GM18505 (cell line): ENCODE measurements around the gene PLCL2.

Source experiments
- ATAC-seq: cut with Tn5 transposase; IDR thresholded peaks from one replicate; pipeline ENCODE4 v1.9.1; 2021; ENCODE audit not compliant: unreplicated experiment
- POLR2A ChIP-seq: IDR thresholded peaks from 4 replicates; pipeline ENCODE4 v1.6.1; 2011; ENCODE audit warnings: borderline replicate concordance; ENCODE audit not compliant: insufficient read depth, insufficient read length; ENCODE audit errors: extremely low read depth

PLCL2 gene

DNA sequence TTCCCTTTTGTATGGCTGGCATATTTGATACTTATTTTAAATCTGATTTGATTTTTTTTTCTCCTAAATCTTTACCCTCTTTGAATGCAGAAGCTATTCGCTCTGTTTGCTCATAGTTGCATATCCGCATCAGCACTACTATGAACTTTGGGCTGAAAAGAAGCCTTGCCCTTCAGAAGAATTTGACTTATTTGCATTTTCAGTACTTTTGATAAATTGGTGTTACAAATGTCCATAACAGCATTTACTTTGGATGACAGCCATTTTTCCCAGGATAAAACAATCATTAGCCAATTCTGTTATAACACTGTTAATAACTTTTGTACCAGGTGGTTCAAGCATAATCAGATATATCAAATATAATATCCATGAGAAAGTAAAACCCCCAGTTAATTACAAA lies 129.5 kb downstream of the PLCL2 start:
- no peak for ATAC-seq
- no peak for TF ChIP-seq POLR2A

DNA sequence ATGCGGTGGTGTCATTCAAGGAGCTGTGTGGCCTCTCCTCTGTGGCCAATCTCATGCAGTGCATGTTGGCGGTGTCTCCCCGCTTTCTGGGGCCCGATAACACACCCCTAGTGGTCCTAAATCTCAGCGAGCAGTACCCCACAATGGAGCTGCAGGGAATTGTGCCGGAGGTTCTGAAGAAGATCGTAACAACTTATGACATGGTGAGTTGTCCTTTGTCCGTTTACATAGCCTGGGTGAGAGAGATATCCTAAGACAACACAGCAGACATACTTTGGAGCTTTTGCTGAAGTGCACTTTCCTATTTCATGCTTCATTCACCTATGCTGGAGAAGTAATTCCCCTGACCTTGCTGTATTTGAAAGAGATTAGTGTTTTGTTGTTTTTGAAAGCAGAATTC lies 130.0 kb downstream of the PLCL2 start:
- no peak for TF ChIP-seq POLR2A
- ATAC-seq = no peak

DNA sequence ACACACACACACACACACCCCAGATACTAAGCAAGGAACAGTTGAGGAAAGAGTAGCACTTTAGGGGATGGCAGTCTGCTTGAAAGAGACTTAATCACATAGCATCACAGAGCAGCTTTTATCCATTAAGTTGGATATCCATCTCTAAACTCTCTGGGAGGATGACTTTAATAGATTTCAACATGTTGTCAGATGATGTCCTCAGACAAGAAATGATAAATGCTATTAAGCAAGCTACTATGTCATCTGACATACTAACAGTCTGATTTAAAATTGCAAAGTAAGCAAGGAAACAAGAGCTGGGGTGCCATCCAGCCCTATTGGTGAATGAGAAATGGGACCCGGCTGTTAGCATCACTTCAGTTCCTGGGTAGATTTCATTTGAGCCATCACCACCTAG lies 136.9 kb downstream of the PLCL2 start:
- TF ChIP-seq POLR2A = no peak
- no peak for ATAC-seq

DNA sequence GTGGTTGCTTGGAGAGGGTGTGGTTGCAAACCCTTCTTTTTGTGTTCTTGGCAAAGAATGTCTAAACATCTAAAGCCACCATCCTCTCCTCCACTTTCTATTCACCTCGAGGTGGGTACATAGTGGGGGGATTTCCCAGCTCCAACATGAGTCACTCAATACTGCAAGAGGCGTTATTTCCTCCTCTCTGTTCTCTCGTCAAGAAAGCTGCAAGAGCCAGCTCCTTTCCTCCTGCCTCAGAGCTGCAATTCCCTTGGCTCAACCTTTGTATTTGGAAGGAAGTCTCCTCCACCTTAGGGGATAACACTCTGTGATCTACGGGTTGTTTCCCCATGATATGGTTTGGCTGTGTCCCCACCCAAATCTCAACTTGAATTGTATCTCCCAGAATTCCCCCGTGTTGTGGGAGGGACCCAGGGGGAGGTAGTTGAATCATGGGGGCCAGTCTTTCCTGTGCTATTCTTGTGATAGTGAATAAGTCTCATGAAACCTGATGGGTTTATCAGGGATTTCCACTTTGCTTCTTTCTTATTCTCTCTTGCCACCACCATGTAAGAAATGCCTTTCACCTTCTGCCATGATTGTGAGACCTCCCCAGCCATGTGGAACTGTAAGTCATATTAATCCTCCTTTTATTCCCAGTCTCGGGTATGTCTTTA lies 138.4 kb downstream of the PLCL2 start:
- ATAC-seq = peak; percentile 90
- no peak for TF ChIP-seq POLR2A

DNA sequence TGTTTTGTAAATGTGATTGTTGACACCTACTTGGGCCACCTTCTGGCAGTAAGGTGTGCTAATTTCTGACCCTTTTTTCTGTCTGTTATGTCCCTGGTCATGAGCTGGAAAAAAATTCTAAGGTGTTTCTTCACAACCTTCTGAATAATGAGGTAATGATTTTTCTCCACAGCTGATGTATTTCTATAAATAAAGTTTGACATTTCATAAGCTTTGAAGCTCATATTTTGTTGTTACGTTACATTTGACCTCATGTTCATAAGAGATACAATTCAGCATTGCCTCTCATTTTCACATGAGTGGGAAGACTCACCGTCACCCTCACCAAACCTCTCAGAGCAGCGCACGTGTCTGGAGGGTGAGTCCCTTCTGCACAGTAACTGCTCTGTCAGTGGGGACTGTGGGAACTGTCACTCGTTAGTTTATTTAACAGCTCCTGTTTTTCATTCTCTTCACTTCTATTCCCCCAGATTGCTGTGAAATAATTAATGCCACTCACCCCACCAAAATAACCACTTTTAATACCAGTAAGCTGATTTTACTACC lies 140.9 kb downstream of the PLCL2 start:
- no peak for TF ChIP-seq POLR2A
- no peak for ATAC-seq

DNA sequence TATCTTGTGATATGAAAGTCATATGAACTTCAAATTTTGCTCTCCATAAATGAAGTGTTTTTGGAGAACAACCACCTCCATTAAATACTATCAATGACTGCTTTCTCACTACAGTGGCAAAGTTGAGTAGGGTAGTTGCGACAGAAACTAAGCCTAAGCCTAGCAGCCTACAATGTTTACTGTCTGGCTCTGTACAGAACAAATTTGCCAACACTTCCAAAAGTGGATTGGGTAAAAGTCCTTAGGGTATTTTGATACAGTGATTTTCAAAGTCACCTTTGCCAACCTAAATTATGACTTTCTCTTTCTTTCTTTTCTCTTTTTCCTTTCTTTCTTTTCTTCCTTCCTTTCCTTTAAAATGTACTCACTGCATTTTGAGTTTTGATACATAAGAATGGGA lies 142.6 kb downstream of the PLCL2 start:
- no peak for TF ChIP-seq POLR2A
- no peak for ATAC-seq

DNA sequence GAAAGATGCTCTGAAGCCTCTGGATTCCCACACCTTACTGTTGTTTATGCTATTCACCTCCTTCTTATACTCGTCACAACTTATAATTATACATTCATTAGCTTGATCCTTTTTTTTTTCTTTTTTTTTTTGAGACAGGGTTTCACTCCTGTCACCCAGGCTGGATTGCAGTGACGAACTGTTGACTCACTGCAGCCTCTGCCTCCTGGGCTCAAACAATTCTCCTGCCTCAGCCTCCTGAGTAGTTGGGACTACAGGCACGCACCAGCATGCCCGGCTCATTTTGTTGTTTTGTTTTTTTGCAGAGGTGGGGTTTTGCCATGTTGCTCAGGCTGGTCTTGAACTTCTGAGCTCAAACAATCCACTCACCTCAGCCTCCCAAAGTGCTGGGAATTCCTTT lies 143.6 kb downstream of the PLCL2 start:
- ATAC-seq = no peak

DNA sequence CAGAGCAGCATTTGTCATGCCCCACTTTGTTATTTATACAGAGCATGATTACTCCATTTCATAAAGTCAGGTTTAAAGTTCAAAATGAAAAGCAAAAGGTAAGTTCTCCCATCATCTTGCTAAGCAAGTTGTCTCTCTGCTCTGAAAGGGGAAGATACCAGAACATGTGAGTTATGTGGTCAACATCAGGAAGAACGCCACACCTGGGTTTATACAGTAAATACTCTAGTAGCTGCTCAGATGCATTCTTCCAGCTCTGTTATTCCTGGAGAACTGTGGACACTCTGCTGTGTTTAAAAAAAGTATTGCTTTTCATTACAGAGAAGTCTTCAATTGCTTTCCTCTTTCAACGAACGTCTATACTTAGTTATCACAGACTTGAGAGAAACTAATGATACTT lies 145.7 kb downstream of the PLCL2 start:
- ATAC-seq = no peak
- TF ChIP-seq POLR2A = no peak

More for the DNA sequence above, 143.6 kb downstream of the PLCL2 start:
- no peak for TF ChIP-seq POLR2A

DNA sequence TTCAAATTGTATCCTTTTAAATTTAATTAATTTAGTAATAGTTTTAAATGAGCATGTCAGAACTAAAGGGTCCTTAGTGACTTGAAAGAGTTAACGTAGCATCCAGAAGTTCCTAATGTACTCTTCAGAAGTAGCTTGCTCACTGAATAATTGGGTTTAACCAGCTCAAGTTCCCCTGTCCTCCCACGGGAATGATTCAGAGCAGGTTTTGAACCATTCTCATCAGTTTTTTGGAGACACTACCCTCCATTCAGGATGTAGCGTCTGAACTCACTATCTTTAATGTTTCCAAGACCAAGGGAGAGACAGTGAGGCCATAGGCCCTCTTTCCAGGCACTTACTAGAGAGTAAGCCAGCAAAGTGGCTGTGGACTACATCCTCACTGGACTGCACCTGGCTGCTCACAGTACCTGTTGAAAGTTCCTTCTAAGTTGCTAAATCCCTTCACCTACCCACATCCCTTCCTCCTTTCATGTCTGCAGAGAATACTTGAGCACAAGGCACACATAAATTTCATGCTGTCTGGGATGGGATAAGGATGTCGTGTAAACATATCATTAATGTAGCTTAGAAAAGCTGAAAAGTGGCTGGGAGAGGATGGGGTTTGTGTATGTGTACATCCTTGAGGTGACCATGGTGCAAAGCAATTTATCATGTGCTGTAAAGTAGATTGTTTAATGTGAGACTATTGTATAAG lies 146.3 kb downstream of the PLCL2 start:
- ATAC-seq = no peak
- TF ChIP-seq POLR2A = no peak

DNA sequence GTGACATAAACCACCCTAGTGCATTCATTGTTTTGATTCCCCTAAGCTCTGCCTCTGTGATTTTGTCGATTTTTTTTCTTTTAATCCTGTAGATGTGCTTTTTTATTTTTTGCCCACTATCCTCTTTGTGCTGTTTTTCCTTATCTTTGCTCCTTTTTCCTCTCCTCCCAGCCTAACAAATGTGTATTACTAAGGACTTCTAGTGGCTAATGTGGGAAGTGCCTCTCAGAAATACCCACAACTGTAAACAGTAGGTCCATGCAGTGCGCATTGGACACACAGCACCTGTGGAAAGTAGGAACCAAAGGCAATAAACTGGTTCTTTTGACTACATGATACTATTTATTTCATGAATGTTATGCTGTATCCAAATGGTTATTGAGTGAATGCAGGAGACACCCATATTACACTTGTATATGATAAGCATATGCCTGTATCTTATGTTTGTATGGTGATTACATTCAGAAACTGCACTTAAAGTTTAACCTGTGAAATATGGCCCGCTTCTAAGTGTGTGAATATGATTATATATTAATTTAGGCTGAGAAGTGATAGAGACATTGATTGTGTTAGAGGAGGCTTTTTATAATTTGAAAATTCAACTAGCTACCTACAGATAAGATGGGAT lies 147.8 kb downstream of the PLCL2 start:
- ATAC-seq = no peak
- no peak for TF ChIP-seq POLR2A

DNA sequence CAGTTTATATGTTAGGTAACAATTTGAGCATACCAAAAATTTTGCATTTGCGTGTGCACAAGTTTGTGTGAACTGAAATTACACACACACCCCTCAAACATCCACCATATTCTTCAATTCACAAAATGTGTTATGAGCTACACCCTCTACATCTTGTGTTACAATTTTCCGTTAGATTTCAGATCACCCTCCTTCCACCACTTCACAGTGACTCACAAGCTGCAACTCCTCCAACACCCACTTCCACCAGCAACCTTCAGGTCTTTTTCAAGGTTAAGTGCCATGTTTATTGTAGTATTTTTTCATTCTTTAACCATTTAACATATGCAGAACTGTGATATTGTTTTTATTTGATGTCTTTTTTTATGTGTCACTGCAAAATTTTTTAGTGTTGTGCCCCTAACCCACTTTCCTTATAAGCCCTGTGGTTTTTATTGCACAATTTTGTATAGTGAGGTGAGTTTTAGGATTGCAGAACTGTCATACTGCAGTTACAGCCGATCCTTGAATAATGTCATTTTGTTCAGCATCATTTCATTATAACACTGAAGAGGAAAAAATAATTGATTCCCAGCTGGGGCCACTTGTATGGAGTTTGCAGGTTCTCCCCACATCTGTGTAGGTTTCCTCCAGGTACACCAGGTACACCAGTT lies 148.9 kb downstream of the PLCL2 start:
- ATAC-seq = no peak
- TF ChIP-seq POLR2A = no peak

DNA sequence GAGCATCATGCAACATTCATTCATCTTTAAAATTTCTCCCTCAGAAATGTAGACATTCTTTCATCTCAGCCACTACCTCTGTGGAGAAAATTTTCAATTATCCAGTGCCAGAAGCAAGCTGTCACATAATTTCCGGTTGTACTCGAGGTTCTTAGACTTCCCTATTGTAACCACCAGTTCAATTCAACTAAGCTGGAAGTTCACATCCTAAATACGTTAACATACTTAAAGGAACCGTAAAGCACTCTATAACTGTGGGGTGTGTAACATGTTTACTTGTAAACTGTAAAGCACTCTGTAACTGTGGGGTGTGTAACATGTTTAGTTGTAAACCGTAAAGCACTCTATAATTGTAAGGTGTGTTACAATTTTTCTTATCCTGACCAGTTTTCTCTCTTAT lies 150.3 kb downstream of the PLCL2 start:
- TF ChIP-seq POLR2A = no peak
- ATAC-seq = no peak

DNA sequence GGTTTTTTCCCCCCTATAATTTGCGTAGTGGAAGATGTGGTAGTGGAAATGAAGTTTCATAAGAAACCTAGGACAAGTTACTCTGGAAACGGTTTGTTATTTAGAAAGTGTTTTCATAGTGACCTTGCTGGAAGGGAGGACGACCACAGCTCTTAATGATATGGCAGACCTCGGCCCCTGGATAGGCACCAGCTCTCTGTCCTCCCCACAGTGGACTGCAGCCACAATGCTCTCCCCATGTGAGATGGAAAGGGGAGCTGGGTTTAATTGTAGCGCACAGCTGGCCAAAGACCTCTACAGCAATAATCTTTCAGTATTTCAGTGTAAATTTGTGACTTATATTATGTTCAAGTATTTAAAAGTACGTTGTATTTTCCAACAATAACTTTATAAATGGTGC lies 151.2 kb downstream of the PLCL2 start:
- ATAC-seq = no peak
- TF ChIP-seq POLR2A = no peak
